Hepatocyte (in vitro differentiated cells): ENCODE measurements around the gene SYNGR2. TPM values are rescaled to one million over a fixed set of nuclear protein-coding genes. Genes with fewer than 3 reads are reported as not detected.
"Not testable (repeated sequence)": the region's sequence is repeated elsewhere in the genome, so short reads cannot be mapped to it uniquely, and the experiment has no call there.

Experiments
- DNase-seq: peaks from one replicate; pipeline ENCODE4 v3.0.0-alpha.2; 2016; ENCODE audit warnings: low spot score
- H2AFZ ChIP-seq: fragments of 200-600 bp; sonication (generic); 2 replicates; pipeline ENCODE4 v1.6.0; 2016; ENCODE audit warnings: antibody characterized with exemption, mild to moderate bottlenecking
- H3K27ac ChIP-seq: fragments of 200-600 bp; sonication (generic); 2 replicates; pipeline ENCODE4 v1.5.1; 2016; ENCODE audit warnings: mild to moderate bottlenecking
- H3K27me3 ChIP-seq: fragments of 200-600 bp; sonication (generic); 2 replicates; pipeline ENCODE4 v1.6.1; 2016
- H3K36me3 ChIP-seq: fragments of 200-600 bp; sonication (generic); replicated peaks from 2 replicates; pipeline ENCODE4 v1.5.1; 2016; ENCODE audit warnings: low read depth; ENCODE audit not compliant: insufficient read depth
- H3K4me1 ChIP-seq: fragments of 200-600 bp; sonication (generic); 2 replicates; pipeline ENCODE4 v1.5.1; 2016; ENCODE audit warnings: mild to moderate bottlenecking, moderate library complexity; ENCODE audit not compliant: insufficient read depth
- H3K4me2 ChIP-seq: fragments of 200-600 bp; sonication (generic); 2 replicates; pipeline ENCODE4 v1.6.0; 2016
- H3K4me3 ChIP-seq: fragments of 200-600 bp; sonication (generic); 2 replicates; pipeline ENCODE4 v1.5.1; 2016; ENCODE audit warnings: mild to moderate bottlenecking
- H3K79me2 ChIP-seq: fragments of 200-600 bp; sonication (generic); 2 replicates; pipeline ENCODE4 v1.6.0; 2017; ENCODE audit warnings: mild to moderate bottlenecking
- H3K9me2 ChIP-seq: fragments of 200-600 bp; sonication (generic); replicated peaks from 2 replicates; pipeline ENCODE4 v1.6.0; 2017; ENCODE audit warnings: mild to moderate bottlenecking; ENCODE audit not compliant: insufficient read depth
- H3K9me3 ChIP-seq: fragments of 200-600 bp; sonication (generic); 2 replicates; pipeline ENCODE4 v1.5.1; 2016; ENCODE audit warnings: low read depth, mild to moderate bottlenecking
- H4K20me1 ChIP-seq: fragments of 200-600 bp; sonication (generic); 2 replicates; pipeline ENCODE4 v1.6.0; 2016; ENCODE audit warnings: mild to moderate bottlenecking; ENCODE audit not compliant: insufficient read depth, poor library complexity, severe bottlenecking
- EZH2 ChIP-seq: fragments of 200-600 bp; sonication (generic); IDR thresholded peaks from 2 replicates; pipeline ENCODE4 v1.6.1; 2016; ENCODE audit warnings: antibody characterized with exemption, mild to moderate bottlenecking, borderline replicate concordance
- EZH2phosphoT487 ChIP-seq: fragments of 200-600 bp; sonication (generic); IDR thresholded peaks from one replicate; pipeline ENCODE4 v1.6.1; 2018; ENCODE audit warnings: antibody characterized with exemption, mild to moderate bottlenecking, low read depth, moderate library complexity; ENCODE audit not compliant: unreplicated experiment, severe bottlenecking
- WGBS: methylation state at CpG from one replicate; pipeline ENCODE4 v1.1.6; 2016; ENCODE audit warnings: low lambda C conversion rate; ENCODE audit errors: missing lambda C conversion rate; 5-methylcytosine and 5-hydroxymethylcytosine counted together
- polyA plus RNA-seq: library from polyadenylated mRNA; unstranded; fragments of >200 nt; fragmentation: Nextera tagmentation; extraction: Ambion mirVana; gene quantifications from 2 replicates; pipeline ENCODE4 v1.2.1, GENCODE V29; 2016
- total RNA-seq: library from RNA; depleted of rRNA; stranded (reverse); fragments of >200 nt; gene quantifications from 2 replicates; pipeline ENCODE4 v1.2.3, GENCODE V29; 2014
- TF ChIP-seq, protein P1 (sequence below): fragments of 200-600 bp; sonication (generic); IDR thresholded peaks from 2 replicates; pipeline ENCODE4 v1.5.1; 2016; ENCODE audit warnings: antibody characterized with exemption, mild to moderate bottlenecking; ENCODE audit not compliant: poor library complexity

Gene SYNGR2
- total and polyA plus RNA-seq, 2 experiments from 2014 or later, result 48.3 to 160 TPM

- peak overlapping the region; percentile 76 for H3K27ac ChIP-seq
- H3K9me3 ChIP-seq, result no peaks in the 10 kb centered on the region
- H3K27me3 ChIP-seq, result no peaks in the 10 kb centered on the region
- peak overlapping the region; percentile 37 for H2AFZ ChIP-seq
- peaks cover 20% of the 10 kb centered on the region for H3K4me1 ChIP-seq
- TF ChIP-seq, protein P1, sequence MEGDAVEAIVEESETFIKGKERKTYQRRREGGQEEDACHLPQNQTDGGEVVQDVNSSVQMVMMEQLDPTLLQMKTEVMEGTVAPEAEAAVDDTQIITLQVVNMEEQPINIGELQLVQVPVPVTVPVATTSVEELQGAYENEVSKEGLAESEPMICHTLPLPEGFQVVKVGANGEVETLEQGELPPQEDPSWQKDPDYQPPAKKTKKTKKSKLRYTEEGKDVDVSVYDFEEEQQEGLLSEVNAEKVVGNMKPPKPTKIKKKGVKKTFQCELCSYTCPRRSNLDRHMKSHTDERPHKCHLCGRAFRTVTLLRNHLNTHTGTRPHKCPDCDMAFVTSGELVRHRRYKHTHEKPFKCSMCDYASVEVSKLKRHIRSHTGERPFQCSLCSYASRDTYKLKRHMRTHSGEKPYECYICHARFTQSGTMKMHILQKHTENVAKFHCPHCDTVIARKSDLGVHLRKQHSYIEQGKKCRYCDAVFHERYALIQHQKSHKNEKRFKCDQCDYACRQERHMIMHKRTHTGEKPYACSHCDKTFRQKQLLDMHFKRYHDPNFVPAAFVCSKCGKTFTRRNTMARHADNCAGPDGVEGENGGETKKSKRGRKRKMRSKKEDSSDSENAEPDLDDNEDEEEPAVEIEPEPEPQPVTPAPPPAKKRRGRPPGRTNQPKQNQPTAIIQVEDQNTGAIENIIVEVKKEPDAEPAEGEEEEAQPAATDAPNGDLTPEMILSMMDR, result no peak
- no peak for TF ChIP-seq EZH2phosphoT487
- no peak for TF ChIP-seq EZH2
- H3K36me3 ChIP-seq, result no peaks in the 10 kb centered on the region
- H3K9me2 ChIP-seq, result no peaks in the 10 kb centered on the region
- peak overlapping the region; percentile 75 for H3K4me3 ChIP-seq
- WGBS, result 7% methylated on average over 22 of the region's 38 CpGs
- peak; percentile 79 for DNase-seq
- H4K20me1 ChIP-seq, result no peaks in the 10 kb centered on the region
- H3K4me2 ChIP-seq, result peak overlapping the region; percentile 77
- H3K79me2 ChIP-seq, result peaks cover 16% of the 10 kb centered on the region
Measured at GRCh38 chr17:78168903-78169793, 767 bp downstream of the SYNGR2 start.

DNA sequence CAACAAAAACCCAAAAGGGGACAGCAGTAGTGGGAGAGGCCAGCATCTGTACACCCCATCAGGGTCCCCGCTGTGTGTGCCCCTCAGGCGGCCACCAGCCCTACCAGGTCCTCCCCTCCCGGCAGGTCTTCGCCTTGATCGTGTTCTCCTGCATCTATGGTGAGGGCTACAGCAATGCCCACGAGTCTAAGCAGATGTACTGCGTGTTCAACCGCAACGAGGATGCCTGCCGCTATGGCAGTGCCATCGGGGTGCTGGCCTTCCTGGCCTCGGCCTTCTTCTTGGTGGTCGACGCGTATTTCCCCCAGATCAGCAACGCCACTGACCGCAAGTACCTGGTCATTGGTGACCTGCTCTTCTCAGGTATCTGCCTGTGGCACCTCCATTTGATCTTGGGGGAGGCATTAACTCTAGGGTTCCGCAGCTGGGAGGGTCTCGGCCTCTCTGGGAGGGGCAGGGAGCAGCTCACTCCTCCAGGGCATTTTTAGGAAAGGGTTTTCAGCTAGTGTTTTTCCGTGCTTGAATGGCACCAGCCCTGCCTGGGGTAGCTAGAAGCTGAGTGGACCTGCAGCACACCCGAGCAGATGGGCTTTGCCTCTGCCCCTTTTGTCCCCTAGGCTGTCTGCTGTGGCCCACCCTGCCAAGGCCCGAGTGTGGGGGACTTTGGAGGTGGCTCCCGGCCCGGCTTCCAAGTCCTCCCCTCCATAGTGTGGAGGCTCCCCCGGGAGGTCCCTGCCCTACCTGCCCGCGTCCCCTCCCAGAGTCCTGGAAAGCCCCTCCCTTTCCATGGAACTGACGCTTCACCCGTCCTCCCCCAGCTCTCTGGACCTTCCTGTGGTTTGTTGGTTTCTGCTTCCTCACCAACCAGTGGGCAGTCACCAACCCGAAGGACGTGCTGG lies 2.6 kb downstream of the SYNGR2 start:
- TF ChIP-seq EZH2 (no peak), EZH2phosphoT487 (no peak)
- TF ChIP-seq, protein P1, result no peak
- H3K27me3 ChIP-seq, result no peaks in the 10 kb centered on the region
- H3K4me1 ChIP-seq, result peaks cover 20% of the 10 kb centered on the region
- no peaks in the 10 kb centered on the region for H3K9me3 ChIP-seq
- H3K9me2 ChIP-seq, result no peaks in the 10 kb centered on the region
- H4K20me1 ChIP-seq, result no peaks in the 10 kb centered on the region
- no peak overlapping the region for H2AFZ ChIP-seq
- no peak overlapping the region for H3K4me3 ChIP-seq
- H3K27ac ChIP-seq, result no peak overlapping the region
- no peaks in the 10 kb centered on the region for H3K36me3 ChIP-seq
- no peak overlapping the region for H3K4me2 ChIP-seq
- DNase-seq, result no peak
- 90% methylated on average over 31 of the region's 31 CpGs for WGBS
- H3K79me2 ChIP-seq, result peaks cover 16% of the 10 kb centered on the region

GRCh38 chr17:78171591-78172248 lies 3.3 kb downstream of the SYNGR2 start:
- H3K79me2 ChIP-seq, result peaks cover 16% of the 10 kb centered on the region
- H3K4me1 ChIP-seq, result peaks cover 20% of the 10 kb centered on the region
- H3K36me3 ChIP-seq, H3K4me2 ChIP-seq, H3K9me3 ChIP-seq, DNase-seq, H3K4me3 ChIP-seq, H3K27me3 ChIP-seq, H3K9me2 ChIP-seq, H4K20me1 ChIP-seq, H2AFZ ChIP-seq: not testable (repeated sequence)
- WGBS, result 91% methylated on average over 18 of the region's 19 CpGs
- peak overlapping the region; percentile 66 for H3K27ac ChIP-seq
